ENCODE results near the gene RPN2. TPM values are rescaled to one million over a fixed set of nuclear protein-coding genes. Genes with fewer than 3 reads are reported as not detected.

RPN2 gene
- total RNA-seq, 1 experiment from 2014 or later = 234 TPM

DNA sequence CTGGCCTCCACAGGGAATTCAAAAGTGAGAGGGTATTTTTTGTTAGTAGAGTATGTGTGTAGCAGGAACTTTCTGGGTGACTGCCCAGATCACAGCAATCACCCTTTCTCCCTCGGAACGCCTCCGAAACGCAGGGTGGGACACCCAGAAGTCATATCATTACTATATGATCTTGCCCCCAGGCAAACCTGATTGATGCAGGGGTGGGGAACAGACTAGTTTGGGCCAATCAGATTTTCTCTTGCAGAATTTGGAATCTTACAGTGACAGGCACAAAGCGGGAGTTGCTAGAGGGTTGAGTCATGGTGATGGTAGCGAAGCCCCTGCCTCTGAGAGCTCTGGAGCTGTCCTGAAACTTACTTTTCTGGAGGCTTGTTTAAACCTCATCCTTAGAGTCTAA is 16.5 kb upstream of the RPN2 start:
- no peak overlapping the region for H3K18ac ChIP-seq (ENCODE audit: insufficient read length, low read depth, low read length)
- H3K9ac ChIP-seq (ENCODE audit: extremely low read depth, insufficient read length, low read length) = no peak overlapping the region
- H3K27me3 Mint-ChIP-seq (ENCODE audit: low read depth) = peaks cover 8% of the 10 kb centered on the region
- no peaks in the 10 kb centered on the region for H3K79me1 ChIP-seq (ENCODE audit: insufficient read depth, low read depth, low read length, poor library complexity, severe bottlenecking)
- H2BK20ac ChIP-seq (ENCODE audit: low read depth, low read length, poor library complexity, severe bottlenecking) = no peak overlapping the region
- H2BK5ac ChIP-seq (ENCODE audit: insufficient read length, low read length) = no peak overlapping the region
- no peak overlapping the region for H2AK5ac ChIP-seq (ENCODE audit: insufficient read length, low read length)
- no peaks in the 10 kb centered on the region for H3K9me3 ChIP-seq (ENCODE audit: control insufficient read depth, low read depth, low read length)
- H4K91ac ChIP-seq (ENCODE audit: insufficient read length, low read depth, low read length) = no peak overlapping the region
- H3K56ac ChIP-seq (ENCODE audit: insufficient read length, low read depth, low read length) = no peak overlapping the region
- DNase-seq = no peak
- no CpG with 5 or more reads among the region's 6 CpGs for WGBS (ENCODE audit: extremely low coverage, insufficient read length, low lambda C conversion rate)
- H3T11ph ChIP-seq (ENCODE audit: low read length) = no peak overlapping the region
- H3K27ac Mint-ChIP-seq = no peak overlapping the region
- H2BK12ac ChIP-seq (ENCODE audit: insufficient read length, low read depth, low read length) = no peak overlapping the region
- H3K79me2 ChIP-seq (ENCODE audit: insufficient read depth, low read length) = no peaks in the 10 kb centered on the region
- no peaks in the 10 kb centered on the region for H4K20me1 ChIP-seq (ENCODE audit: control insufficient read depth, insufficient read depth, insufficient read length)
- H3K23me2 ChIP-seq (ENCODE audit: insufficient read length, low read depth, low read length, poor library complexity, severe bottlenecking) = no peaks in the 10 kb centered on the region
- H3K4me3 Mint-ChIP-seq = no peak overlapping the region
- no peaks in the 10 kb centered on the region; a peak in 1 of 5 replicates for H3K9me3 Mint-ChIP-seq
- no peak overlapping the region for H3K27ac ChIP-seq (ENCODE audit: insufficient read length, low read depth, low read length)
- H3K4ac ChIP-seq (ENCODE audit: low read depth, low read length) = no peak overlapping the region
- no peak overlapping the region for H2AFZ ChIP-seq (ENCODE audit: low read length)
- no peak overlapping the region for H4K5ac ChIP-seq (ENCODE audit: insufficient read length, low read depth, low read length)
- no peak overlapping the region for H4K8ac ChIP-seq (replicated peaks; ENCODE audit: insufficient read length, low read depth, low read length)
- TF ChIP-seq, protein P1, sequence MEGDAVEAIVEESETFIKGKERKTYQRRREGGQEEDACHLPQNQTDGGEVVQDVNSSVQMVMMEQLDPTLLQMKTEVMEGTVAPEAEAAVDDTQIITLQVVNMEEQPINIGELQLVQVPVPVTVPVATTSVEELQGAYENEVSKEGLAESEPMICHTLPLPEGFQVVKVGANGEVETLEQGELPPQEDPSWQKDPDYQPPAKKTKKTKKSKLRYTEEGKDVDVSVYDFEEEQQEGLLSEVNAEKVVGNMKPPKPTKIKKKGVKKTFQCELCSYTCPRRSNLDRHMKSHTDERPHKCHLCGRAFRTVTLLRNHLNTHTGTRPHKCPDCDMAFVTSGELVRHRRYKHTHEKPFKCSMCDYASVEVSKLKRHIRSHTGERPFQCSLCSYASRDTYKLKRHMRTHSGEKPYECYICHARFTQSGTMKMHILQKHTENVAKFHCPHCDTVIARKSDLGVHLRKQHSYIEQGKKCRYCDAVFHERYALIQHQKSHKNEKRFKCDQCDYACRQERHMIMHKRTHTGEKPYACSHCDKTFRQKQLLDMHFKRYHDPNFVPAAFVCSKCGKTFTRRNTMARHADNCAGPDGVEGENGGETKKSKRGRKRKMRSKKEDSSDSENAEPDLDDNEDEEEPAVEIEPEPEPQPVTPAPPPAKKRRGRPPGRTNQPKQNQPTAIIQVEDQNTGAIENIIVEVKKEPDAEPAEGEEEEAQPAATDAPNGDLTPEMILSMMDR (conservative IDR thresholded peaks at IDR 0.05) = no peak
- no peak overlapping the region for H3K23ac ChIP-seq (ENCODE audit: insufficient read length, low read depth, low read length)
- H3K14ac ChIP-seq (ENCODE audit: insufficient read depth, low read length) = no peak overlapping the region
- H3K27me3 ChIP-seq (ENCODE audit: insufficient read depth, low read length) = no peaks in the 10 kb centered on the region
- no peak overlapping the region for H2BK120ac ChIP-seq (ENCODE audit: low read depth, low read length, poor library complexity, severe bottlenecking)
- no peak overlapping the region for H3K4me2 ChIP-seq (ENCODE audit: insufficient read depth, insufficient read length, low read length)
- H3K4me1 ChIP-seq (ENCODE audit: insufficient read depth, low read length) = no peaks in the 10 kb centered on the region
- H2BK15ac ChIP-seq (ENCODE audit: low read depth, low read length) = no peak overlapping the region
- no peaks in the 10 kb centered on the region; a peak in 2 of 4 replicates for H3K4me1 Mint-ChIP-seq
- no peaks in the 10 kb centered on the region for H3K36me3 Mint-ChIP-seq (ENCODE audit: insufficient read depth in 1 of 3, low read depth in 3 of 3)
